Epithelial cell of proximal tubule (primary cell): Measurements from ENCODE around the gene RASGRP3. TPM values are rescaled to one million over a fixed set of nuclear protein-coding genes. Genes with fewer than 3 reads are reported as not detected.

ENCODE experiments used
- DNase-seq: peaks from one replicate; pipeline ENCODE4 v3.0.0-alpha.2; 2011; ENCODE audit warnings: low read depth
- H3K4me3 ChIP-seq: 2 replicates; pipeline ENCODE4 v1.5.1; 2011; ENCODE audit warnings: low read depth, mild to moderate bottlenecking, low read length
- total RNA-seq: library from RNA; depleted of rRNA; stranded (reverse); fragments of >200 nt; gene quantifications from 2 replicates; pipeline ENCODE4 v1.2.3, GENCODE V29; 2015
- TF ChIP-seq, protein P1 (sequence below): conservative IDR thresholded peaks from 2 replicates; pipeline ENCODE4 v1.5.1; 2012; ENCODE audit warnings: low read depth, mild to moderate bottlenecking, low read length

The RASGRP3 gene
- total RNA-seq, 1 donor from 2014 or later, result 1.1 TPM

DNA sequence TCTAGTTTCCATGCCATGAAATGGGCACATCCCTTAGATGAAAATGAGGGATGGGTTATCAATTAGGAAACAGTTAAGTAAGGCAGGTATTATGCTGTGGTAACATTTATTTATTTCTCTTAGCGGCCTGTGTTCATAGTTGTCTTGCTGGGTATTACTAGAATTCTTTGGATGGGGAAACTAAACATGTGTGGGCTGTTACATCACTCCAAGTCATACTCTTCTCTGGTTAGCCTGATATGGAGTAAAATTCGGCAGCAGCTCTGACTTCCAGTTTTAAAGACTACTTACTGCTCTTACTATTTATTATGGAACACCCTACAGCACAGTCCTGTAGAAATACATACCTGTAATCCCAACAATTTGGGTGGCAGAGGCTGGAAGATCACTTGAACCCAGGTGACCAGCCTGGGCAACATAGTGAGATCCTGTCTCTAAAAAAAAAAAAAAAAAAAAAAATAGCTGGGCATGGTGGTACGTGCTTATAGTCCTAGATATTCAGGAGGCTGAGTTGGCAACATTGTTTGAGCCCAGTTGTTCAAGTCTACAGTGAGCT is 33.1 kb upstream of the RASGRP3 start:
- no peak overlapping the region for H3K4me3 ChIP-seq
- TF ChIP-seq, protein P1, sequence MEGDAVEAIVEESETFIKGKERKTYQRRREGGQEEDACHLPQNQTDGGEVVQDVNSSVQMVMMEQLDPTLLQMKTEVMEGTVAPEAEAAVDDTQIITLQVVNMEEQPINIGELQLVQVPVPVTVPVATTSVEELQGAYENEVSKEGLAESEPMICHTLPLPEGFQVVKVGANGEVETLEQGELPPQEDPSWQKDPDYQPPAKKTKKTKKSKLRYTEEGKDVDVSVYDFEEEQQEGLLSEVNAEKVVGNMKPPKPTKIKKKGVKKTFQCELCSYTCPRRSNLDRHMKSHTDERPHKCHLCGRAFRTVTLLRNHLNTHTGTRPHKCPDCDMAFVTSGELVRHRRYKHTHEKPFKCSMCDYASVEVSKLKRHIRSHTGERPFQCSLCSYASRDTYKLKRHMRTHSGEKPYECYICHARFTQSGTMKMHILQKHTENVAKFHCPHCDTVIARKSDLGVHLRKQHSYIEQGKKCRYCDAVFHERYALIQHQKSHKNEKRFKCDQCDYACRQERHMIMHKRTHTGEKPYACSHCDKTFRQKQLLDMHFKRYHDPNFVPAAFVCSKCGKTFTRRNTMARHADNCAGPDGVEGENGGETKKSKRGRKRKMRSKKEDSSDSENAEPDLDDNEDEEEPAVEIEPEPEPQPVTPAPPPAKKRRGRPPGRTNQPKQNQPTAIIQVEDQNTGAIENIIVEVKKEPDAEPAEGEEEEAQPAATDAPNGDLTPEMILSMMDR, result no peak
- no peak for DNase-seq

GRCh38 chr2:33444967-33445366 is 31.5 kb upstream of the RASGRP3 start:
- no peak overlapping the region for H3K4me3 ChIP-seq
- TF ChIP-seq, protein P1, result no peak
- DNase-seq, result no peak

- H3K4me3 ChIP-seq, result no peak overlapping the region
- DNase-seq, result no peak
- TF ChIP-seq, protein P1, result no peak
Observed at GRCh38 chr2:33448220-33448899, 28.1 kb upstream of the RASGRP3 start.

GRCh38 chr2:33451214-33451613 is 25.2 kb upstream of the RASGRP3 start:
- TF ChIP-seq, protein P1, result no peak

GRCh38 chr2:33451825-33452224 is 24.6 kb upstream of the RASGRP3 start:
- TF ChIP-seq, protein P1, result no peak
- DNase-seq, result no peak
- no peak overlapping the region for H3K4me3 ChIP-seq

More at GRCh38 chr2:33451214-33451613, 25.2 kb upstream of the RASGRP3 start:
- DNase-seq, result no peak
- H3K4me3 ChIP-seq, result no peak overlapping the region

GRCh38 chr2:33452545-33452944 is 23.9 kb upstream of the RASGRP3 start:
- TF ChIP-seq, protein P1, result no peak
- no peak for DNase-seq
- no peak overlapping the region for H3K4me3 ChIP-seq
